ENCODE measurements around the gene RICTOR.

Gene RICTOR

GRCh38 chr5:39074017-39074814, at the start of gene RICTOR:
Gene RICTOR (minus strand): TSS chr5:39074399. CDS start chr5:39074377, 22 bp downstream.
- DNase-seq = peak; percentile 91

- DNase-seq = no peak
These were observed 47.7 kb upstream of the RICTOR start for GRCh38 chr5:39121922-39122321.

GRCh38 chr5:39121315-39121714, 47.1 kb upstream of the RICTOR start:
- no peak for DNase-seq

GRCh38 chr5:39120052-39120420, 45.8 kb upstream of the RICTOR start:
- no peak for DNase-seq

- no peak for DNase-seq
These were observed 45.3 kb upstream of the RICTOR start for GRCh38 chr5:39119404-39120051.

GRCh38 chr5:39118638-39119037, 44.4 kb upstream of the RICTOR start:
- no peak for DNase-seq

GRCh38 chr5:39117401-39117800, 43.2 kb upstream of the RICTOR start:
- DNase-seq = no peak

- no peak for DNase-seq
These were observed 42.4 kb upstream of the RICTOR start for GRCh38 chr5:39116344-39117170.

GRCh38 chr5:39115644-39116343, 41.6 kb upstream of the RICTOR start:
- no peak for DNase-seq

GRCh38 chr5:39114155-39114554, 40.0 kb upstream of the RICTOR start:
- DNase-seq = no peak

GRCh38 chr5:39113354-39113953, 39.3 kb upstream of the RICTOR start:
- DNase-seq = no peak

GRCh38 chr5:39109606-39110005, 35.4 kb upstream of the RICTOR start:
- no peak for DNase-seq

- no peak for DNase-seq
These were observed 34.8 kb upstream of the RICTOR start for GRCh38 chr5:39108987-39109386.

GRCh38 chr5:39107350-39107749, 33.2 kb upstream of the RICTOR start:
- no peak for DNase-seq

GRCh38 chr5:39106322-39106721, 32.1 kb upstream of the RICTOR start:
- no peak for DNase-seq

- no peak for DNase-seq
These were observed 30.0 kb upstream of the RICTOR start for GRCh38 chr5:39104221-39104620.

GRCh38 chr5:39102684-39103155, 28.5 kb upstream of the RICTOR start:
- DNase-seq = no peak

- no peak for DNase-seq
These were observed 26.7 kb upstream of the RICTOR start for GRCh38 chr5:39100851-39101396.

GRCh38 chr5:39100301-39100850, 26.2 kb upstream of the RICTOR start:
- no peak for DNase-seq

- DNase-seq = no peak
These were observed 25.6 kb upstream of the RICTOR start for GRCh38 chr5:39099831-39100230.

GRCh38 chr5:39093352-39093751, 19.2 kb upstream of the RICTOR start:
- DNase-seq = no peak

Measured in NCI-H774 (cell line).